HL-60 (cell line): ENCODE results near the gene SENP6.
"Not testable (repeated sequence)": the region's sequence is repeated elsewhere in the genome, so short reads cannot be mapped to it uniquely, and the experiment has no call there.

ENCODE experiments used
- DNase-seq, 2 experiments: peaks; one replicate each; pipeline ENCODE4 v3.0.0-alpha.2; 2010 to 2020; ENCODE audit warnings: low read depth in 1 of 2, low spot score in 1 of 2
- H3K27ac ChIP-seq: fragments of 250-450 bp; sonication (Bioruptor Pico); replicated peaks from 2 replicates; pipeline ENCODE4 v1.5.1; 2020; ENCODE audit warnings: mild to moderate bottlenecking, moderate library complexity
- H3K27me3 ChIP-seq: fragments of 250-450 bp; sonication (Bioruptor Pico); 2 replicates; pipeline ENCODE4 v1.5.1; 2021; ENCODE audit warnings: mild to moderate bottlenecking, moderate library complexity; ENCODE audit not compliant: insufficient read depth, poor library complexity, severe bottlenecking
- H3K4me3 ChIP-seq: replicated peaks from 2 replicates; pipeline ENCODE4 v1.5.1; 2011; ENCODE audit warnings: mild to moderate bottlenecking, control low read depth, low read length; ENCODE audit not compliant: insufficient read depth
- GABPA ChIP-seq: IDR thresholded peaks from 2 replicates; pipeline ENCODE4 v1.6.1; 2012; ENCODE audit warnings: low read depth
- POLR2AphosphoS5 ChIP-seq: IDR thresholded peaks from 2 replicates; pipeline ENCODE4 v1.6.1; 2012; ENCODE audit warnings: low read depth
- SPI1 ChIP-seq: IDR thresholded peaks from 2 replicates; pipeline ENCODE4 v1.6.1; 2012; ENCODE audit warnings: low read depth, mild to moderate bottlenecking, borderline replicate concordance
- TF ChIP-seq, protein P1 (sequence below): IDR thresholded peaks from one replicate; pipeline ENCODE4 v1.5.1; 2011; ENCODE audit warnings: low read length, control low read depth, inconsistent platforms; ENCODE audit not compliant: insufficient read depth
- TF ChIP-seq, protein P2 (sequence below): IDR thresholded peaks from 2 replicates; pipeline ENCODE4 v1.6.1; 2012; ENCODE audit warnings: low read depth; ENCODE audit not compliant: insufficient replicate concordance

SENP6 gene

DNA sequence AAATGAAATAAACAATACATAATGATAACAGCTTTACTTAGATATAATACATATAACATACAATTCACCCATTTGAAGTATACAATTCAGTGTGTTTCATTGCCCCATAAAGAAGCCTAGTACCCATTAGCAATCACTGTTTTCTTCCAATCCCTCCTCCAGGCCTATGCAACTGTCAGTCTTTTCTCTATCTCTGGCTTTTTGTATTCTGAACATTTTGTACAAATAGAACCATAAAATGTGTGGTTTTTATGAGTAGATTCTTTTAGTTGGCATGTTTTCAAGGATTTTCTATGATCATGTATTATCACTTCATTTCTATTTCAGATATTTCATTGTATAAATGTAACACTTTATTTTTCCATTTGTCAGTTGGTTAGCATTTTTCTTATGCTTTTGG is 92.7 kb downstream of the SENP6 start:
- H3K4me3 ChIP-seq, result no peak overlapping the region

DNA sequence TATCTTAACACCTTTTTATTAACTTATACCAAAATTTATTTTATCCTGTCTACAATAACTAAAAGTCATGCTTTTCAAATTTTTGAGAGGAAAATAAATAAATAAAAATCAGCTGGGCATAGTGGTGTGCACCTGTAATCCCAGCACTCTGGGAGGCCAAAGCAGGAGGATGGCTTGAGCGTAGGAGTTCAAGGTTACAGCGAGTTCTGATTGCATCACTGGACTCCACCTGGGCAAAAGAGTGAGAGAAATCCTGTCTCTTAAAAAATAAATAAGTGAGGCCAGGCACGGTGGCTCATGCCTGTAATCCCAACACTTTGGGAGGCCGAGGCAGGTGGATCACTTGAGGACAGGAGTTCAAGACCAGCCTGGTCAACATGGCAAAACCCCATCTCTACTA is 106.7 kb downstream of the SENP6 start:
- not testable (repeated sequence) for DNase-seq, H3K4me3 ChIP-seq, H3K27ac ChIP-seq, H3K27me3 ChIP-seq

More for the DNA sequence above, 92.7 kb downstream of the SENP6 start:
- no peak overlapping the region for H3K27ac ChIP-seq
- TF ChIP-seq SPI1, result no peak
- TF ChIP-seq POLR2AphosphoS5, result no peak
- no peak for TF ChIP-seq GABPA
- TF ChIP-seq, protein P1, sequence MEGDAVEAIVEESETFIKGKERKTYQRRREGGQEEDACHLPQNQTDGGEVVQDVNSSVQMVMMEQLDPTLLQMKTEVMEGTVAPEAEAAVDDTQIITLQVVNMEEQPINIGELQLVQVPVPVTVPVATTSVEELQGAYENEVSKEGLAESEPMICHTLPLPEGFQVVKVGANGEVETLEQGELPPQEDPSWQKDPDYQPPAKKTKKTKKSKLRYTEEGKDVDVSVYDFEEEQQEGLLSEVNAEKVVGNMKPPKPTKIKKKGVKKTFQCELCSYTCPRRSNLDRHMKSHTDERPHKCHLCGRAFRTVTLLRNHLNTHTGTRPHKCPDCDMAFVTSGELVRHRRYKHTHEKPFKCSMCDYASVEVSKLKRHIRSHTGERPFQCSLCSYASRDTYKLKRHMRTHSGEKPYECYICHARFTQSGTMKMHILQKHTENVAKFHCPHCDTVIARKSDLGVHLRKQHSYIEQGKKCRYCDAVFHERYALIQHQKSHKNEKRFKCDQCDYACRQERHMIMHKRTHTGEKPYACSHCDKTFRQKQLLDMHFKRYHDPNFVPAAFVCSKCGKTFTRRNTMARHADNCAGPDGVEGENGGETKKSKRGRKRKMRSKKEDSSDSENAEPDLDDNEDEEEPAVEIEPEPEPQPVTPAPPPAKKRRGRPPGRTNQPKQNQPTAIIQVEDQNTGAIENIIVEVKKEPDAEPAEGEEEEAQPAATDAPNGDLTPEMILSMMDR, result no peak
- TF ChIP-seq, protein P2, sequence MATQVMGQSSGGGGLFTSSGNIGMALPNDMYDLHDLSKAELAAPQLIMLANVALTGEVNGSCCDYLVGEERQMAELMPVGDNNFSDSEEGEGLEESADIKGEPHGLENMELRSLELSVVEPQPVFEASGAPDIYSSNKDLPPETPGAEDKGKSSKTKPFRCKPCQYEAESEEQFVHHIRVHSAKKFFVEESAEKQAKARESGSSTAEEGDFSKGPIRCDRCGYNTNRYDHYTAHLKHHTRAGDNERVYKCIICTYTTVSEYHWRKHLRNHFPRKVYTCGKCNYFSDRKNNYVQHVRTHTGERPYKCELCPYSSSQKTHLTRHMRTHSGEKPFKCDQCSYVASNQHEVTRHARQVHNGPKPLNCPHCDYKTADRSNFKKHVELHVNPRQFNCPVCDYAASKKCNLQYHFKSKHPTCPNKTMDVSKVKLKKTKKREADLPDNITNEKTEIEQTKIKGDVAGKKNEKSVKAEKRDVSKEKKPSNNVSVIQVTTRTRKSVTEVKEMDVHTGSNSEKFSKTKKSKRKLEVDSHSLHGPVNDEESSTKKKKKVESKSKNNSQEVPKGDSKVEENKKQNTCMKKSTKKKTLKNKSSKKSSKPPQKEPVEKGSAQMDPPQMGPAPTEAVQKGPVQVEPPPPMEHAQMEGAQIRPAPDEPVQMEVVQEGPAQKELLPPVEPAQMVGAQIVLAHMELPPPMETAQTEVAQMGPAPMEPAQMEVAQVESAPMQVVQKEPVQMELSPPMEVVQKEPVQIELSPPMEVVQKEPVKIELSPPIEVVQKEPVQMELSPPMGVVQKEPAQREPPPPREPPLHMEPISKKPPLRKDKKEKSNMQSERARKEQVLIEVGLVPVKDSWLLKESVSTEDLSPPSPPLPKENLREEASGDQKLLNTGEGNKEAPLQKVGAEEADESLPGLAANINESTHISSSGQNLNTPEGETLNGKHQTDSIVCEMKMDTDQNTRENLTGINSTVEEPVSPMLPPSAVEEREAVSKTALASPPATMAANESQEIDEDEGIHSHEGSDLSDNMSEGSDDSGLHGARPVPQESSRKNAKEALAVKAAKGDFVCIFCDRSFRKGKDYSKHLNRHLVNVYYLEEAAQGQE, result no peak
- DNase-seq, result no peak
- H3K27me3 ChIP-seq, result no peaks in the 10 kb centered on the region

DNA sequence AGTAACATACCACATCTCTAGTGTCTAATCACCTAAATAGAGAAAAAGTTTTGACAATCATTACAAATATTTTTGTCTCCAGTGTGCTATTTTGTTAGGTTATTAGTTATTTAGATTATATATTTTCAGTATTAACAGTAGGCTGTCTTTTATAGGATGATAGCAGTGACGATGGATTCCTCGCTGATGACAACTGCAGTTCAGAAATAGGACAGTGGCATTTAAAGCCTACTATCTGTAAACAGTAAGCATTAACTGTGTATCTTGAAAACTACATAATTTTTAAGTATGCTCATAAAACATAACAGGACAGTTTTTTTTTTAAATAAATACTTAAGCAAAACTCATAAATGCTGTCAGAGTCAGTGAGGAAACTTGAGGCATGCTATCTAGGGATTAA is 109.5 kb downstream of the SENP6 start:
- no peak overlapping the region for H3K4me3 ChIP-seq
- no peak overlapping the region for H3K27ac ChIP-seq
- no peak for DNase-seq
- no peaks in the 10 kb centered on the region for H3K27me3 ChIP-seq
- TF ChIP-seq, protein P2, result no peak
- no peak for TF ChIP-seq SPI1
- TF ChIP-seq GABPA, result no peak
- TF ChIP-seq POLR2AphosphoS5, result no peak
- TF ChIP-seq, protein P1, result no peak

DNA sequence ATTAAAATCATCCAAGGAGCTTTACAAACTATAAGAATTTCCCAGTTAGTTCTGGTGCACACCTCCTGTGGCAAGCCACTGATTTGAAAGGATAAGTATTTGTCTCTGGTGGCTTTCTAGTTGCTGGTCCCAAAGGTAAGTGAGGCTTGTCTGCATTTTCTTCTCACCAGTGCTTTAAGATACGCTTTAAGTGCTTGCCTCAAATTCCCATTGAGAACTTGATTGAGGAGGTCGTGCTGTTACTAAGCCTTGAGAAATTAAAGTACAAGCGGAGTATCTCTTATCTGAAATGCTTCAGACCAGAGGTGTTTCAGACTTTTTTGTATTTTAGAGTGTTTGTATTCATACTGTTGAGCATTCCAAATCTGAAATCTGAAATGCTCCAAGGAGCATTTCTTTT is 117.5 kb downstream of the SENP6 start:
- TF ChIP-seq GABPA (no peak), POLR2AphosphoS5 (no peak), SPI1 (no peak)
- TF ChIP-seq, protein P1, result no peak
- TF ChIP-seq, protein P2, result no peak
- no peak overlapping the region for H3K4me3 ChIP-seq
- no peak overlapping the region for H3K27ac ChIP-seq
- H3K27me3 ChIP-seq, result no peaks in the 10 kb centered on the region
- DNase-seq, result no peak
